ENCODE results near the gene CTBP2. TPM values are rescaled to one million over a fixed set of nuclear protein-coding genes. Genes with fewer than 3 reads are reported as not detected.

CTBP2 gene
- total and polyA plus RNA-seq, 10 of the 15 experiments (the other 5 are each of a cell fraction or from before 2014, with no cell fraction given) = 0.02 to 0.72 (median 0.06) TPM; not detected in 2

DNA sequence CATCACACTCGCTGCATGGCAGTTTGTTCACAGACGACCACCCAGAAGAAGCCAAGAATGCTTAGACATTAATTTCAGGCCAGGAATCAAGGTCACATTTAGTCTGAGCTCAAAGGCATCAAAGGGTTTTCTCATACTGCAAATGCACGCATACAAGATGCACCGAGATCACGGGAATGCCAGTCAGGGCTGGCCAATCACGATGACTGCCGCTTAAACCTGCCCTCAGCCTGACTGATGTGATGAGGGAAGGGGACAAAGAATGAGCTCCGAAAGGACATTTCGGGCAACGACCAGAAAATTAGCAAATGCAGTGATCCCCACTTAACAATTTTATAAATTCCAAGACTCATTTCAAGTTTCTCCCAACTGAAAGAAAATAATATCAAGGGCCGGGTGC is 20.2 kb downstream of the CTBP2 start:
- H3K27ac ChIP-seq (ENCODE audit: control insufficient read depth, insufficient read depth) = no peak overlapping the region
- no peak for DNase-seq (ENCODE audit: low read depth, low spot score)
- intact Hi-C loops (cut with micrococcal nuclease; ENCODE audit: unreplicated experiment) (no loop called here), in situ Hi-C loops (cut with MboI) (no loop called here)
- H3K4me2 ChIP-seq (ENCODE audit: control insufficient read depth, insufficient read depth) = no peak overlapping the region
- CTCF ChIA-PET = no interaction called here
- SMC1A ChIA-PET (ENCODE audit: uncharacterized antibody, unreplicated experiment) = interaction anchor here (0.6 to 1.4 kb wide), 2 partner anchors 23 to 294 kb away, joined by 3 to 4 read pairs; no protein-coding TSS in a partner anchor
- H3K4me1 ChIP-seq (ENCODE audit: control insufficient read depth, insufficient read depth, low read length) = no peaks in the 10 kb centered on the region
- WGBS (ENCODE audit: insufficient coverage, insufficient replicate concordance, low lambda C conversion rate, missing lambda C conversion rate) = 67% methylated on average over 11 of the region's 11 CpGs
- no peaks in the 10 kb centered on the region for H4K20me1 ChIP-seq (ENCODE audit: control insufficient read depth, insufficient read depth)
- H3K9me3 ChIP-seq (replicated peaks; ENCODE audit: control insufficient read depth, insufficient read depth, low read length) = no peaks in the 10 kb centered on the region
- no TSS peak for BruUV-seq (replicated peaks)
- no peak overlapping the region for H3K4me3 ChIP-seq
- no peak for FAIRE-seq
- no peaks in the 10 kb centered on the region for H3K27me3 ChIP-seq (replicated peaks in 1 of 2; ENCODE audit: control insufficient read depth in 2 of 2, insufficient read depth in 2 of 2, low read length in 1 of 2)
- RAD21 ChIA-PET (ENCODE audit: unreplicated experiment) = no interaction called here
- H3K9ac ChIP-seq (ENCODE audit: control insufficient read depth, insufficient read depth, low read length) = no peak overlapping the region
- POLR2A ChIA-PET = no interaction called here
- H3K36me3 ChIP-seq (ENCODE audit: control insufficient read depth in 2 of 2, insufficient read depth in 2 of 2, low read length in 1 of 2) = no peaks in the 10 kb centered on the region
- H3K79me2 ChIP-seq (ENCODE audit: control insufficient read depth, insufficient read depth, low read length) = no peaks in the 10 kb centered on the region
- H2AFZ ChIP-seq (ENCODE audit: control insufficient read depth, low read depth, low read length) = no peak overlapping the region
- no peak for TF ChIP-seq ZSCAN29 (IDR thresholded peaks at IDR 0.05)
- TF ChIP-seq TAF1 (IDR thresholded peaks at IDR 0.05; ENCODE audit: borderline replicate concordance, low read depth, low read length) = no peak
- TF ChIP-seq, protein P1, sequence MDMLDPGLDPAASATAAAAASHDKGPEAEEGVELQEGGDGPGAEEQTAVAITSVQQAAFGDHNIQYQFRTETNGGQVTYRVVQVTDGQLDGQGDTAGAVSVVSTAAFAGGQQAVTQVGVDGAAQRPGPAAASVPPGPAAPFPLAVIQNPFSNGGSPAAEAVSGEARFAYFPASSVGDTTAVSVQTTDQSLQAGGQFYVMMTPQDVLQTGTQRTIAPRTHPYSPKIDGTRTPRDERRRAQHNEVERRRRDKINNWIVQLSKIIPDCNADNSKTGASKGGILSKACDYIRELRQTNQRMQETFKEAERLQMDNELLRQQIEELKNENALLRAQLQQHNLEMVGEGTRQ (IDR thresholded peaks at IDR 0.05; ENCODE audit: borderline replicate concordance, low read depth, low read length) = no peak
- no peak for TF ChIP-seq TBL1XR1 (IDR thresholded peaks at IDR 0.05; ENCODE audit: low read depth, low read length)
- no peak for TF ChIP-seq EGR1 (IDR thresholded peaks at IDR 0.05; ENCODE audit: borderline replicate concordance in 1 of 2, low read depth in 2 of 2, low read length in 2 of 2)
- no peak for TF ChIP-seq NRF1 (conservative IDR thresholded peaks at IDR 0.05; ENCODE audit: low read depth, low read length)
- TF ChIP-seq ZNF207 (IDR thresholded peaks at IDR 0.05; ENCODE audit: borderline replicate concordance) = no peak
- no peak for TF ChIP-seq CEBPB (IDR thresholded peaks at IDR 0.05; ENCODE audit: borderline replicate concordance in 1 of 2, low read depth in 2 of 2, low read length in 2 of 2)
- TF ChIP-seq ZNF274 (IDR thresholded peaks at IDR 0.05; ENCODE audit: insufficient read depth, insufficient read length) = no peak
- no peak for ATAC-seq

Data from GM12878 (cell line).